HG03045 (cell line): ENCODE measurements around the gene CNGA2.

ENCODE experiments used
- ATAC-seq: cut with Tn5 transposase; IDR thresholded peaks from one replicate; pipeline ENCODE4 v1.9.1; 2021; ENCODE audit warnings: mild to moderate bottlenecking, moderate library complexity; ENCODE audit not compliant: unreplicated experiment

Gene CNGA2

DNA sequence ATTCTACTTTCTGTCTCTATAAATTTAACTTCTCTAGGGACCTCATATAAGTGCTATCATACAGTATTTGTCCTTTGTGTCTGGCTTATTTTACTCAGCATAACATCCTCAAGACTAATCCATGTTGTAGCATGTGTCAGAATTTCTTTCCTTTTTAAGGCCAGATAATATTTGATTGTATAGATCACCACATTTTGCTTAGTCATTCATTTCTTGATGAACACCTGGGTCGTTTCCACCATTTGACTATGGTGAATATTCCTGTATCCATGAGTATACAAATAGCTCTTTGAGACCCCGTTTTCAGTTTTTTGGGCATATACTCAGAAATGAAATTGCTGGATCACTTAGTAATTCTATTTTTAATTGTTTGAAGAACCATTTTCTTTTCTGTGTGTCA, 12.0 kb downstream of the CNGA2 start:
- no peak for ATAC-seq

DNA sequence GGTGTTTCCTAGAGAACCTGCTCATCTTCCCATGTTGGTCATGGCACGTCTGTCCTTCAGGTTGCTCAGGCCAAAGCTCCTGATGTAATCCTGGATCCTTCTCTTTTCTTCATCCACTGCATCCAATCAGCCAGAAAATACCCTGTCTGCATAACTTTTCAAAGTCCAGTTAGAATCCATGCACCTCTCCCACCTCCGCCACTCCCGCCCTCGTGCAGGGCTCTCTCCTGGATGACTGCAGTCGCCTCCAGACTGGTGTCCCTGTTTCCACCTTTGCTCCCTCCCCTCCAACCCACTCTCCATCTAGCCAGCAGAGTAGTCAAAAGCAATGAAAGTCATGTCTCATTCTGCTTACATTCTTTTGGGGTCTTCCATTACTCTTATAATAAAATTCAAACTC, 16.0 kb downstream of the CNGA2 start:
- no peak for ATAC-seq

DNA sequence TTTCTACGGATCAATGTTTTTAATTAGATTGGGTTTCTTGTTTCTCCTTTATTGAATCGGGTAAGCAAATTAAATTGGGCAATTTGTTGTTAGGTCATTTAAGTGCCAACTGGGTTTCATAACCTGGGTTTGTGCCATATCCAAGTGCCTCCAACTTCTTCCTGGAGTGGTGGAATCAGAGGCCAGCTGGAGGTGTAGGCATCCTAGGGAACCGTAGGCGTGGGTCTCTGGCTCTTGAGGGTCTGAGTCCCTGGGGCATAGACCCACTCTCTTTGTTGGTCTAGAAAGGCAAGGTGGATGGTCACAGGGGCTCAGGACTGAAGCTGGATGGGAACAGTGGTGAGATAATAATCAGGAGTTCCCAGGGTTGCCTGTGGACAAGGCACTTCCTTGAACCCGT, 18.3 kb downstream of the CNGA2 start:
- no peak for ATAC-seq

DNA sequence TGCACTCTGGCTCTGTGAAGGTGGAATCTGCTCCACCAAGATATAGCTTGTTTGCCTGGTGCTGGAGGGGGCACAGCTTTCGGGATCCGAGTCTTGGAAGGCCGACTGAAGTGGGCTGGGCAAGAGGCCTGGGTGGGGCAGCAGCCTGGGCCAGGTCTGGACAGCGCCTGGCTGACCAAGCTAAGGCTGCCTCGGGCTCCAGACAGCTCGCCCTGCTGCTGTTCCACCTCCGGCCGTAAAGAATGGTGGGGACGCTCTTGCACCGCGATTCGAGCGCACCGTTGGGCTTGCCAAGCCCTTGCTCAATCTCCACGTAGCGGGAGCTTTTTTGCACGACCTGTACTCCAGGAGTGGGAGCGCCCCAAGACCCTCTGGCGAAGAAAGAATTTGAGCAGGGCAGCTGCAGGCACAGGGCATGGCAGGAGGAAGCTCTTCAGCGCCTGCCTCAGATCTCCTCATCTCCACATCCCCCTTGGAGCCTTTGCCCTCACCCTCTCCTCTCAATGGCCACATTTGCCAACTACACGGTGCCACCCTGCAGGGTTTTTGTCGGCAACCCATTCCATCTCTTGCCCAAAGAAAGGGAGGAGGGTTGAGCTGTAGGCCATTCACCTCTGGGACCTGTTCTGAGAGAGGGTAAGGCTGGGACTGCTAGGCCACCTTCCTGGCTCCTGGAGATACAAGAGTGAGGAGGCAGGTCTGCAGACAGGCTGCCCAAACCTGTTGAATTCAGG, 18.9 kb downstream of the CNGA2 start:
- ATAC-seq, result peak; percentile 60

DNA sequence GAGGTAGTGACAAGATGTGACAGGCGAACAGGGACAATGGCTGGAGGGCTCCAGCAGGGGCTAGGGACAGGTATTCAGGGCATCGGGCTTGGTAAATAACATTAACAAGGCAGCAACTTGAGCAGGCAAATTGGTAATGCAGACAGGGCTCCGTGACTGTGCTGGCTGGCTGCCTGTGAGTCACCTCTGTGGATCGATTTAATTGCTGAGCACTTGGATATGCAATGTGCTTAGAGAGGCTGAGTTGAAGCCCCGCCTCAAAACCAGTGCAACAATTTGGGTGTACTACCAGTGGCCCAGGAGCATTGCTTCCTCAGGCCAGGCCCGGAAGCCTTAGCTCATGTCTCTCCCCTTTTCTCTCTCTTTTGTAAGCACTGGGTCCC, 19.5 kb downstream of the CNGA2 start:
- no peak for ATAC-seq

DNA sequence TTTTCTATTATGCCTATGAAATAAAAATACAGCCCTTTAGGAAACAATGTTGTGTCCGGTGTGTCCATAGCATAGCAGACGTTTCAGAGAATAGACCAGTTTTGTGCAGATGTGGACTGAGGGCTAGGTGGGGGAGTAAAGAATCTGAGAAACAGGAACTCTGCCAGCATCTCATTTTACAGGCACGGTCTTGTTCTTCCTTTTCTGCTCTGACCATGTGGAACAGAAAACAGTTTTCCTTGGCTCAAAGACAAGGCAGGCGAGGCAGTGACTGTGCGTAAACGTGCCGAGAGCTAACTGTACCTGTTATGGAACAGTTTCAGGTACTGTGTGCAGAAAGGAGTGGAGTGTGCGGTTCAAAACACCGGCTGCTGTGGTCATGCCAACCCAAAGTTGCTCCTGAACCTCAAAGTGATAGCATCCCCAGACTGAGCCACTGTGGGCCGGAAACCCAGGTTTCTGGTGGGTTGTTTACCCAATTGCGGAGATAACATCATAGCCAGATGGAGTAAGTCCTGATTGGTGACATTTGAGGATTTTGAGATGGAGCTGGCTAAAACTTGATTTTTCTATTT, 20.2 kb downstream of the CNGA2 start:
- no peak for ATAC-seq

DNA sequence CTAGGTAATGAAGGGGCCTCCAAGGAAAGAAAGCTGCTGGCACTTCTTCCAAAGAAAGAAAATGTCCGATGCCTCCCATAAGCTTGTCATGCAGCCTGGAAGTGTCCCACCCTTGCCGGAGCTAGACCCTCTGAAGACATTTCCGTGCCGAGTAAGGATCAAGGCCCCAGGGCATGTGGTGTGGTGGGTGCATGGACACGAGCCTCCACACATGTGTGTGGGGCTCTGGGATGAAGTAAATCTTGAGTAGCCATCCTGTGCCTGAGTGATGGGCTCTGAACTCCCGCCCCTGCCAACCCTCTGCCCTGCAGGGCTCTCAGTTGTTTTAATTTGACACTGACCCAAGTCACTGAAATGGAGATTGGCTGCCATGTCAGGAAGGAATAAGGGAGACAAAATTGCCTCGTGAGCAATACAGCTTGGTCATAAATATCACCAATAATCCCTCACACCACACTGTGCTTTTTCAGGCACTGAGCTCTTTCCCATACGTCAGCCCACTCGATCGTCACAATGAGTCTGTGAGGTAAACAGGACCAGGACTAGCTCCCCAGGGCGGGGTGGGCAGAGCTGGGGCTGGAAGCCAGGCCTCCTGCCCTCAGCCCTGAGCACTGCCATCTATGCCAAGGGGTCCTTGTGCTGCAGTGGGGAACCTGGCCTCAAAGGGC, 24.6 kb downstream of the CNGA2 start:
- ATAC-seq, result no peak

DNA sequence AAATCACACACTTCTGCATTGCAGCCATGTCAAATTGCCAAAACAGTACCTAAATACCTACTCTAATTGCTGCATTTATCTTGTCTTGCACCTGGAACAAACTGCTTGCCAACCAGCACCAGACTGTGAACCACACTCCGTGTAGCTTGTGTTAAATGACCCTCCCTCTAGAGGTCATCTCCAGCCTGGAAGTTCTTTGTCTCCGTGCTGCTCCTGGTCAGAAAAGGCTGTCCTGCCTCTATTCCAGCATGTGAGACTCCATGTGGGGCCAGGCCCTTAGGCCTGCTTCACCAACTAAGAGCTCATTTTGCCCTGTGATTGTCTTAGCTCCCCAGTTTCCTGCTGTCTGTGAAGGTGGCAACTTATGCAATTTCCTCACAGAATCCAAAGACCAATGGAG, 28.3 kb downstream of the CNGA2 start:
- ATAC-seq, result no peak

DNA sequence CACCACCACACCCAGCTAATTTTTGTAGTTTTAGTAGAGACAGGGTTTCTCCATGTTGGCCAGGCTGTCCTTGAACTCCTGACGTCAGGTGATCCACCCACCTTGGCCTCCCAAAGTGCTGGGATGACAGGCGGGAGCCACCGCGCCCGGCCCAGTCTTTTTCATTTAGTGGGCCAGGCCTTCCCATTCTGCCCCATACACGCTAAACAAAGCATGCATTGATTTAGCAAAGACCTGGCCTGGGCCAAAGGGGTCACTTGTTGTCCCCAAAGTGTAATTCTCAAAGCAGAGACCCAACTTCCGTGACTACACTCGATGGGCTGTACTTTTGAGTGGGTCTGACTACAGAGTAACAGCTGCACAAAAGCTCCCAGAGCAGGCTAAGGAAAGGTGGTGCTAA, 29.2 kb downstream of the CNGA2 start:
- no peak for ATAC-seq

DNA sequence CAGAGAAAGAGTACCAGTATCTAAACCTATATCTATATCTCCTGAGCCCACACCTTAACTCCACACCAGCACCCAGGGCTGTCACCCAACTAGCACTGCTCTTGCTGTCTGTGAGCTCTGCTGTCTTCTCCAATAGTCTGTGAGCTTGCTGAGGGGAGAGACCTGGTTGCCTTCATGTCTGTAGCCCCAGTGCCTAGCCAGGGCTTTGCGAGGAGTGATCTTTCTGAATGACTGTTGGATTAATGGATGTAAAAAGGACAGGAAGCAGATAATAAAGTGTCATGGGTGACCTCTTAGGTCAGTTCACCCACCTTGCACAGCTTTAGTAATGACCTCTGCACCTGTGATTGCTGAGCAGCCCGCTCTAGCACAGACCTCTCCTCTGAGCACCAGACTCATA, 30.5 kb downstream of the CNGA2 start:
- ATAC-seq, result no peak

DNA sequence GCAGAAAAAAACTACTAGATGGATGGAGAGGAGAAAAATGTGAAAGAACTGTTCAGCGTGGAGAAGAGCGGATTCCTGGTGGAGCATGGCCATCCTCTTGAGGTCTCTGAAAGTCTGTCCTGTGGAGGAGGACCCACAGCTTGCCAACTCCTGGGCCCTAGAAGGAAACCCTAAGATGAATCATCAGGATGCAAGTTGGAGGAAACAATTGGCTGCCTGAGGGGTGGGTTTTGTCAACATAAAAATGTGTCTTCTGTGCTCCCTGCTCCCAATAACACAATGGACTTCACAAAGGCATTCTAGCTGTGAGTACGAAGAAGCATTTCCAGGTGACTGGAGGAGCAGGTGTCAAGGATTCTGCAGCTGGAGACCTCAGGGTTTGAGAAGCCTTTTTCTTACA, 37.2 kb downstream of the CNGA2 start:
- ATAC-seq, result no peak

DNA sequence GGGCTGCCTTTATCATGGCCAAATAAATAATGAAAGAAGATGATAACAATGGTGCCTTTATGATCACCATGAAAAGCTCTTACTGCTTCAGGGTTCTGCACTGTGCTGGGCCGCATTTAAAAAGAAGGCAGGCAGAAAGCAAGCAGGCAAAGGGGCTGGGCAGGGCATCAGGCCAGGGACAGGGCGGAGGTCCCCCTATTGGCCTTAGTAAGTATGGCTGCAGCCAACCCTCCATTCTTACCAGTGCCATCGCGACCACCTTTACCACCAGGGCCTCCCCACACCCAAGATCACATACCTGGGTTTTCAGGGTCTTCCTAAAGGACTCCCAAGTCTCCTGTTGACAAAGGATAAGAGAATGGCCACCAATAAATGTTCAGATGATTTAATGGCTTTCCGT, 38.9 kb downstream of the CNGA2 start:
- no peak for ATAC-seq

DNA sequence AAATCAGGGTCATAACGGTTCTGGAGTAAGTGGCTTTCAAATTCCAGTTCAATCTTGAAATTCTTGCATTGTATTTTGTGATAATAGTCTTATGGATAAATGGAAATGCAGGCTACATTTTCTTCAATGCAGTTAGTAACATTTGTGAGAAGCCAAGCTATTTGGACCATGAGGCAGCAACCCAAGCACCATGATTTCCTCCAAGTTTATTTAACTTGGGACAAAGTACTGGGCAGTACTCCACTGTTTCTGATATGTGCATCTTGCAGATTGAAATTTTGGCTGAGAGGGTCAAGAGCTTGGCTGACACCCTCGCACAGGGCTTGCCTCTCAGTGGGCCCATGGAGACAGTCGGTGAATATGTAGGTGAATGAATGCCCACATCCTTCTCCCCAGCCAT, 39.9 kb downstream of the CNGA2 start:
- ATAC-seq, result no peak

DNA sequence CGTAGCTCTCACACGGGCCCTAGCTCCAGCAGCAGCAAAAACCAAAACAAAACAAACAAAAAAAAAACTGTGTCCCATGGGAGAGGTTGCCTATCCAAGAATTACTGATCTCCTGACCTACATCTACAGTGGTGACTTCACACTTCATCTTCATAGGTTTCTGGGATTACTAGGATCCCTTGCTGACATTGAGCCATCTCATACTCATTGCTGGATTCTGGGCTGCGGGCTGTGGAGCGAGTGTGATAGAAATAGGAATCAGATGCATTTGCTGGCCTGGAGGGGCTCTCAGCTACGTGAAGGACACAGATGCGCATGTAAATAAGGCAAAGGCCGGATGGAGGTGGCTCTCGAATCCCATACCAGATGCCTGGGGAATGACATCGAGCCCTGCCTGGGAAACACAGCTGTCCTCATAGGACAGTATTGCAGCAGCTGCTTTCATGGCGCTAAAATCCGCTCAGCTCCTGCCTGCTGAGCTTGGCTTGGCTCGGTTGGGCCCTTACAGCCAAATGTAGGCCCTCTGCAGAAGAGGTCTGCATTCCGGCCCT, 41.7 kb downstream of the CNGA2 start:
- no peak for ATAC-seq

DNA sequence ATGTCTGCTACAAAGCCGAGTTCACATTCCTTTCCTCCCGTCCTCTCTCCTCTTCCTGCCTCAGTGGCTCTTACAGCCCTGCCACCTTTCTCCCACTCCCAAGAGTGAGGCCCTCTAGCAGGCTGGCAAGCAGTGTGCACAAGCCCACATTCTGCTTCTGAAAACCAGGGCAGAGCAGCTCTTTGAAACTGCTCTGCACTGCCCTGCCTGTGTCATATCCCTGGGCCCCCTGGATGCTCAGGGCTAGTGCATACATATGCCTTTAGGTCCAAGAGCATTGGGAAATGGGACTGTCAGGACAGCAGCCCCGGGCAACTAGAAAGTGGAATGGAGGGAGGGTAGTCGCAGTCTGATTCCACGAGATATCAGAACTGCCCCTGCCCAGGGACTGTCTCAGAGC, 42.4 kb downstream of the CNGA2 start:
- ATAC-seq, result no peak

DNA sequence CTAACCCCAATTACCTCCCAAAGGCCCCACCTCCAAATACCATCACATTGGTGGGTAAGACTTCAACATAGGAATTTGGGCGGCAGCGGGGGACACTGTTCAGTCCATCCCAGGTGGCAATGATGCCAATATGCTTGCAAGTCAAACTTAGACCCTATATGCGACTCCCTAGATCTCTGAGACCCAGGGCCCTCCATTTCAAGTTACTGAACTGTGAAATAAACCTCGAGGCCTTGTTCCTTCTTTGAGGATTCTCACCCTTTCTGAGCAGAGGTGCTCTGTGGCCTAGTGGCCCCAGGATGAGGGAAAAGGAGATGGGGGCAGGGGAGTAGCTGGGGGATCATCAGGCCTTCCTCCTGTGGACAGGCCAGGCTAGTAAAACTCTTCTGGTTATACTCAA, 44.7 kb downstream of the CNGA2 start:
- no peak for ATAC-seq

DNA sequence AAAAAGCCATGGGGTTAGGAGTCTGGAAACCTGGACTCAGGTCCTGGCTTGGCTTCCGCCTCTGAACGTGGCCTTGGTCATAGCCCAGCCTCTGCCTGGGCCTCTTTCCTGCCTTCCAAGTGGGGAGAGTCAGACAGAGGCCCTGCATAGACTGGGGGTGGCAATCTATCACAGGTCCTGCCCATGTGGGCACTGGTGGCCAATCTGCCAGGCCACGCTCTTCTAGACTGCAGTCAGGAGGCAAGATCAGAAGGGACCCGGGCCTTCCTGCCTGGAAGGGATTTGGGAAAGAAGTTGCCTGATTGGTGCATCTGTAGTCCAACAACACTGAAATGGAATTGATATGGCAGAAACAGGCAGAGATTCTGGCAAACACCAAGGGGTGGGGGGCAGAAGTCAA, 46.1 kb downstream of the CNGA2 start:
- ATAC-seq, result no peak

DNA sequence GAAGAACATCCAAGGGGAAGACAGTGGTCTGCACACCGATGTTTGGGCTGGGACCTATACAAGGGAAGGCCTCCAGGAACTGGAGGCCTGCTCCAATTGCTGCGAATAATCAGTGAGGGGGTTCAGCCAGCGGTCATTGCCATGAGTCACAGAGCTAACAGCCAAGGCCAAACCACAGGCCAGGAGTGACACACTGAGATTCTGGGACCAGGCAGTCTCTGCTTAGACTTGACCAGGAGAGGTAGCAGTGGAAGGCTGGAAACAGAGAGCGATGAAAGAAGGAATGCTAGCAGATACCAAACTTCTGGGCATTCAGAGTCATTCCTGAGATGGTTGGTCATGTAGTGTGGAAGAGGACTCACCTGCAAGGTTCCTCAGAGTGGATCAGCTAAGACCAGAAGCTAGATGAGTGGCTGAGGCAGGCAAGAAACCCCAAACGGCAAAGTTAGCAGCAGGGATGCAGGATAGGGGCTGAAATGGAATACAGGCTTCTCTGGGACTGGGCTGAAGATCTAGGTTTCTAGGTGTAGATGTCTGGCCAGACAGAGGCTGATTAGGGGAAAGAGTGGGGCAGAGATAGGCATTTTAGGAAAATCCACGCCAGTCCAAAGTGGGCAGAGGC, 54.7 kb downstream of the CNGA2 start:
- ATAC-seq, result no peak

DNA sequence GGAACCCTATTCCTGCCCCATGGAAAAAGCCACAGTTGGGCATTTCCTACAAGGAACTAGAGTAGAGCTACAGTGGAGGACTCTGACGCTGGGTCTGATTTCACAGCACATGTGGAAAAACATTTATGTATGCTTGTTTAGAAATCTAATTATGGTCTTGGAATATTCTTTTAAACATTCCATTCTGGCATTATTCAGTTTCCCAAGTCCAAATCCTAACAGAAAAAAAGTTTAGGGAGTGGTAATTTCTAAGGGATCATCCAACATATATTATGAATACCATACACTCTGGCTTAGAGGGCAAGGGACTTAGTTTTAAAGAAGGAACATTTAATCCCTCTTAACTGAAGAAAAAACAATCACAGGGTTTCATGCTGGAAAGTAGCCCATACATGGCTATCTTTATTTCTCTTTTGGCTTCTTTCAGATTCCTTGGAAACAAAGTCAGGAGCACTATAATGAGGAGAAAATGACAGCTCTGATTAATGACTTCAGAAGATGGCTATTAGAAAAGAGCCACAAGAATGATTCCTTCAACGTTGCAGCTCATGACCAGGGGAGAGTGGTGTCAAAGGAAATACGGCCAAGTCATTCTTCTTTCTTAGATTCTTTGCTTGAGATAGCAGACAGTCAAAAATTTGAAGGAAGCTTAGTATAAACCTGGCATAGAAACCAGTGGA, 56.1 kb downstream of the CNGA2 start:
- ATAC-seq, result no peak

DNA sequence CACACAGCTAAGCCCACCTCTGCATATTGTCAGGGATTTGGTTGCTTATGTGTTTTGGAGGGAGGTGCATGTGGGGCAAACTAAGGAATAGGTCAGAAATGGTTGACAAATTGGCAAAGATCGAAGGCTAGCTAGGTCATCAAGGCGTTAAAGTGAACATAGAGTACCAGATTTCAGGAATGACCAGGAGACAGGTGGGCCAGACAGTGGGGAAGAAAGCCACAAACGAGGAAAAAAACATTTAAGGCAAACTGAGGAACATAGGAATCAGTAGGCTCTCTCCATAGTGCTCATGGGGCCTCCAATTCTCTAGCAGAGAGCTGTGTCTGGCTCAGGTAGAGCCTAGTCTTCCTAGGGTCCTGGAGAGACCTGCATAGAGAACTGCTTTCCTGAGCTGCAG, 57.4 kb downstream of the CNGA2 start:
- ATAC-seq, result no peak

DNA sequence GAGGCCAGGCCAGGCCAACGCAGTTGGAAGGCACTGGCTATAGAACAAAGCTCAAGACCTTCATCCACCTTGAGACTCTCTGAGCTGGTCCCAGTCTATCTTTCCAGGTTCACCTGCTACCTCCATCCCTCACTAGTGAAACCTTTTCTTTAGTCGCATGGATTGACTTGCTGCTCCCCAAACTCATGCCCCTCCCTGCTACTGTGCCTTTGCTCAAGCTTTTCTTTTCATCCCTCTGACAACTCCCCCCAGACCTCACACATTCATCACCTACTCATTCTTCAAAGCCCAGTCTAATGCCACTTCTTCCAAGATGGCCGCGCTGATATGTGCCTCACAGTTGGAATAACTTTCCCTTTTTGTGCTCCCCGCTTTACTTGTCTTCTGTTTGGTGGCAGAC, 58.0 kb downstream of the CNGA2 start:
- no peak for ATAC-seq
